HG03175 (cell line): ENCODE data around the gene TMEM109.

ENCODE experiments used
- ATAC-seq: cut with Tn5 transposase; IDR thresholded peaks from one replicate; pipeline ENCODE4 v1.9.1; 2021; ENCODE audit warnings: mild to moderate bottlenecking, moderate library complexity; ENCODE audit not compliant: unreplicated experiment

TMEM109 gene

DNA sequence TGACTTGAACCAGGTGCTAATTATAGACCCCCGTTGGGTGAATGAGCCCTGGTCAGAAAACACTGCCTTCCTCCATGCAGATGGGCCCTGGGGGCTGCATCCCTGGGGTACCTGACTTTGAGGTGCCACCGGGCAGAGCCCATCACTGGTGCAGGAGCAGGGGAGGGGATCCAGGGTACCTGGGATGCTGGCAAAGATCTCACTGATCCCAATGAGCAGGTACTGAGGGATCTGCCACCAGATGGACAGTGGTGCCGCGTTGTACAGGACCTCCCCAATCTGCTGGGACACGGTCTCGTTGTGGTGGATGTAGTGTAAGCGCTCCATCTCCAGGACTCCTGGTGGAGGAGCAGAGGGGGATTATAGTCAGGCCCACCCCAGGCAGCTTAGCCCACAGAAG, 25.3 kb downstream of the TMEM109 start:
- ATAC-seq = no peak

DNA sequence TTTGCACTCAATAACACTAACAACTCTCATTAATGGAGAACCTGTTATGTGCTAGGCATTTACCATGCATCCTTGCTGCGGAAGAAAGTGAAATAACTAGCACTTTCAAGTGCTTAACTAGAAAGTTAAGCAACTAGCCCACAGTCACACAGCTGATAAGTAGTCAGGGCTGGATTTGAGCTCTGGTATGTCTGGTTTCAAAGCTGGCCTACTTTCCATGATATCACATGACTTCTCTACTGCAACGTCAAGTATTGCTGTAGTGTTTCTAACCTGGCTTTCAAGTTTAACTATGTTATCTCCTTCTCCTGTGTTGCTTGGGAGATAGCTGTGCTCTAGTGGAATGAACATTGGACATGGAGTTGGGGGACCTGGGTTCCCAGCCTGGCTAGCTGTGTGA, 25.9 kb downstream of the TMEM109 start:
- no peak for ATAC-seq

DNA sequence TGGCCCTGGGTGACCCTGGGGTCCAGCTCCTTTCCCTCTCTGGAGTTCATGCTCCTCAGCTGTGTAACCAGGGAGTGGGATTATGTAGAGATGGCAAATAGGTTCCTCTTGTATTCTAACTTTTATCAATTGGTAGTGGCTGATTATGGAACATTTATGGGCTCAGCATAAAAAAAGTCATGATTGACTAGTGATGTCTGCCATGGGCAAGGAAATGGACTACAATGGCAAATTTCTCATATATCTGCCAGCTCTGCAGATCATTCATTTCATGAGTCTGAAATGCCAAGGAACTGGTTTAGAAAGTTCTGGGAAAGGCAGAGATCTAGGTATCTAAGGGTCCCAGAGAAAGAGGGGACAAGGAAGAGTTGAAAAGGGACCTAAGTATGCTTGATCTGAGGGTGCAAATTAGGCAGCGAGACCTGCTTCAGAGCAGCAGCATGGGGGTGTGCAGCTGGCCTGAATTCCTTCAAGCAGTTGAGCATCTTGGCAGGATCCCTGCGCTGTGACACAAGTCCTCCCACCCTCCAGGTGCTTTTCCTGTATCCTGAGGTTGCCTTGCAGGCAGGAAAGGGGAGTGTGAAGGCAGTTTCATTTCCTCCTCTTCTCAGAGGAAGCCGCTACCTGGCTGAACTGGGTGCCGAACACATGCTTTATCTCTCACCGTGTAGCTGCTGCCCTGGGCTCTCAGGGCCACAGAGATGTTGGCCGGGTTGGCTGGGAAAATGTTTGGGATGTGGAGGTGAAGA, 27.6 kb downstream of the TMEM109 start:
- ATAC-seq = no peak

GRCh38 chr11:60942219-60942618, 28.3 kb downstream of the TMEM109 start:
- ATAC-seq = no peak

- no peak for ATAC-seq
Observed at GRCh38 chr11:60942970-60943565, 29.1 kb downstream of the TMEM109 start.

DNA sequence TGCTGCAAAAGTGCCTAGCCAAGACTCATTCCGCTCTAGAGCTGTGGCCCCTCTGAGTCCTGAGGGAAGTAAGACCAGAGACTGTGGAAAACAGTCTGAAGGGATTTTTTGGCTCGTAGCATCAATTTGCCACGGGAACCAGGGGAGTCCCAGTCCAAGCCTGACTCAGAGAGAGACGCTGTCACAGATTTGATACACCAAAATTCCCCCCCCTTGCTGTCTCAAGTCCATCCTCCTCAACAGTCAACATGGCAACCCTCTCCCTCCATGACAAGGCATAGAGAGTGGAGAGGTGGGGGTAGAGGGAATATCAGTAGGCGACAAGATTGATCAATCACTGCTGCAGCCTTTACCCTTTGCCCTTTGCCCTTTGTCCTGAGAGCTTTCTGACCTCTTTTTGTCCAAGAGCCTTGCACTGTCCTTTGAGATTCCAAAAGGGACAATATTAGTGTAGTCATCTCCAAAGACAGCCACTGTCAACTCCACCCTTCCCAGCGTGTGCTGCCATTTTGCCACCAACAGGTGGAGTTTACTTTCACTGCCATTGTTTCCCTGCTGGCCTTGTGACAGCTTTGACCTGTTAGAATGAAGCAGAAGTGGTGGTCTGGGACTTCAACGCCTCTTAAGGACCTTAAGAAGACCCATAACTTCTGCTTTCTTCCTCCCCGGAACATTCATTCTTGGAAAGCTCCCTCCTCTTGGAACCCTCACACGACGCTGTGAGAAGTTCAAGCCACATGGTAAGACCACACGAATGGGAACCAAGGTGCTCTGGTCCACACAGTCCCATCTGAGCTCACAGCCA, 30.7 kb downstream of the TMEM109 start:
- ATAC-seq = no peak

- ATAC-seq = no peak
Observed at GRCh38 chr11:60945295-60945667, 31.3 kb downstream of the TMEM109 start.

DNA sequence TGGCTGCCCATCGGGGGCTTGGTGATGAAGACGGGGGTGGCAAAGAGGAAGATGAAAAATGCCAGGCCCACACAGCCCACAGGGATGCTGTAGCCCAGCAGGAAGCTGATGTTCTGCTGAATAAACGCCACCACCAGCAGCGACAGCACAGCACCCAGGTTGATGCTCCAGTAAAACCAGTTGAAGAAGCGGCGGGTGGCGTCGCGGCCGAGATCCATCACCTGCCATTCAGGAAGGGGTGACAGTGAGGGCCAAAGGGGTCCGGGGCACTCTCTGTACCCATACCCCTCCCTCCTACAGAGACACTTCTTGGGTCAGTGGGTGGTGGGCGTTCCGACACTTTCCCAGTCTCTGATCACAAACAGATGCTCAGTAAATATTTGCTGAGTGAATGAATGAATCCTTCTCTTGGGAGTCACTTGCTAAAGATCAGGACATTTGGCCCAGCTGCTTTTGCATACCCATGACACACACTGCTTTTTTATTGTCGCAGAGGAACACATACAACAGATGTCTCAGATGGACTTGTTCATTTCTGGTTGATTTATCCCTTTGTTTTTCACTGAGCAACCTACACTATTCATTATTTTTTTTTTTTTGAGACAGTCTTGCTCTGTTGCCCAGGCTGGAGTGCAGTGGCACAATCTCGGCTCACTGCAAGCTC, 32.8 kb downstream of the TMEM109 start:
- no peak for ATAC-seq

GRCh38 chr11:60947700-60948099, 33.7 kb downstream of the TMEM109 start:
- ATAC-seq = no peak

- no peak for ATAC-seq
Observed at GRCh38 chr11:60948250-60948649, 34.3 kb downstream of the TMEM109 start.

GRCh38 chr11:60950024-60950423, 36.1 kb downstream of the TMEM109 start:
- no peak for ATAC-seq

DNA sequence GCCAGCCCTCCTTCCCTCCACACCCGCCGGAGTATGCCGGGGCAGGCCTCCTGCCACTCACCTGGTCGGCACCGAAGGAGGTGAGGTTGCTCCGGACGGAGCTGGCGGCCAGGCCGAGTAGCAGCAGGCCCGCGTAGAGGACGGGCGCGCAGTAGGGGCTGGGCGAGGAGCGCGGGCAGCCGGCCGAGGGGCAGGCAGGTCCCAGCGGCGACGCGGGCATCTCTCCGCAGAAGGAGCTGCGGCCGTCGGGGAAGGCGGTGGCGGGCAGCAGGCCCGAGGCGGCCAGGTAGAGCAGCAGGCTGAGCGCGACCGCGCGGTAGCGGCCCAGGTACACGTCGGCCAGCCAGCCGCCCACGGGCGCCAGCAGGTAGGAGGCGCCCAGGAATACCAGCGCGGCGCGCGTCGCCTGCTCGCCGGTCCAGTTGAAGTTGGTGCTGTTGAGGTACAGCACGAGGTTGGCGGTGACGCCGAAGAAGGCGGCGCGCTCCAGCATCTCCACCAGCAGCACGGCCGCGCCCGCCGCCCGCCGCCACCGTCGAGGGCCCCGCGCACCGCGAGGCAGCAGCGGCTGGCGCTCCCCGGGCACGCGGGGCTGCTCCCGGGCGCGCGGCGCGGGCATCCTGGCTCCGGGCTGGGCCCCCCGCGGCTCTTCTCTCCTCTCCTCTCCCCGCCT, 37.1 kb downstream of the TMEM109 start:
- peak; percentile 25 for ATAC-seq

DNA sequence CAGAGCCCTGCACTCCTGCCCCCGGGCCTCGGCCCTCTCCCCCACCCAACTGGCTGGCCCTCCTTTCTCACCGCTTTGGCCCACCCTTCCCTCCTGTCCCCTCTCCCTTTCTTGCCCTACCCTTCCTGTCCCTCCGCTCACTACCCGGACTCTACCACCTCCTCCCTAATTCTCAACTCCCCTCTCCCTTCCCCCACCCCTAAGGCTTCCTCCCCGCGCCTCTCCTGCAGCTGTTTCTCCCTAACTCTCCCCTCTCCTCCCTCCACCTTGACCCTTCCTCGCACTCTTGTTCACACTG, 37.6 kb downstream of the TMEM109 start:
- no peak for ATAC-seq

GRCh38 chr11:60951904-60952741, 38.2 kb downstream of the TMEM109 start, which contains the start of gene SLC15A3:
TSS of gene SLC15A3 (minus strand) at chr11:60952176. CDS start at chr11:60951551, 625 bp downstream.
- peak; percentile 83 for ATAC-seq

DNA sequence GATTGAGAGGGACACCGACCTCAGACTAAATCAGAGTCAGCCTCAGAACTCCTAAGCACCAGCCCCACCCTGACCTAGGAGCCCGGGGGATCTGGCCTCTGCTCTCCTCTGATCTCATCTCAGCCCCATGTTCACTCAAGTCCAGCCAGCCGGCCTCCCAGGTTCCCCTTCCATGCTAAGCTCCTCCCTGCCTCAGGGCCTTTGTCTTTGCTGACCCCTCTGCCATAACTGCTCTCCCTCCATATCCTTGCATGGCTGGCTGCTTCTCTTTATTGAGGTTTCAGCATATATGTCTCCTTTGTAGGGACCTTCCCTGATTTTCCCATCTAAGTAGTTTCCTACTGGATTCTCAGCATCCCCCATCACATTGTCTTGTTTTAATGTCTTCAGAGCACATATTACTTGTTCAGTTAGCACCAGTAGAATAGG, 38.8 kb downstream of the TMEM109 start:
- no peak for ATAC-seq

DNA sequence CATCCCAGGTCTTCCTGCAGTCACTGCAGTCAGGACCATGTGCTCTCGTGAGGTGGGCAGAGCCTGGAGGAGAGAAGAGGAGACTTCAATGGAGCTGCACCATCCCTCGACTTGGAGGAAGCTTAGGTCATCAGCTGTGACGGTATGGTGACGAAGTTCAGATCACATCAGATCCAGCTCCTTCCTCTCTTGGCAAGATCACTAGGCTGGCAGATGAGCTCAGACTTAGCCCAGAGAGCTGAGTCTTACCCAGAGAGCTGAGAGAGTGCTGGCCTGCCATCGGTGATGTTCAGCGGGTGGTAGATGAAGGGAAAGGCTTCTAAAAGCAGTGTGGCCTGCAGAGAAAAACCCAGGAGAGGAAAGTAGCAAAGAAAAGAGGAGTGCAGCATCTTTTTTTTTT, 39.8 kb downstream of the TMEM109 start:
- ATAC-seq = no peak

GRCh38 chr11:60954421-60954820, 40.5 kb downstream of the TMEM109 start:
- no peak for ATAC-seq

DNA sequence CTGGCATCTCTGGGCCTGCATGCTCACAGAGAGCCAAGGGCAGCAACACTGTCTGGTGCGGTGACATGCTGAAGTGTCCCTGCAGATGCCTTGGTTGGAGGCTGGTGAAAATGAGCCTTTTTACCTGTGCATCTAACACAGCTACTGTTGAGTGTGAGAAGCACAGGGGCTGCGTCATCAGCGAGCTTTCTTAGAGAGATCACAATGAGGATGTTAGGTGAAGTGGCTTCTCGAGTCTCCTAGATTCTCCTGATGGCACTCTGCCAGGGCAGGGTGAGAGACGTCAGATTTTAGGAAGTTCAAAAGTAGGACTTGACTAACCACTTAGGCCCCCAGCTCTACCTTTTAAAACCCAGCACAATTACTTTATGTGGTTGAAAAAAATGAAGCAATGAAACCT, 41.6 kb downstream of the TMEM109 start:
- ATAC-seq = no peak

DNA sequence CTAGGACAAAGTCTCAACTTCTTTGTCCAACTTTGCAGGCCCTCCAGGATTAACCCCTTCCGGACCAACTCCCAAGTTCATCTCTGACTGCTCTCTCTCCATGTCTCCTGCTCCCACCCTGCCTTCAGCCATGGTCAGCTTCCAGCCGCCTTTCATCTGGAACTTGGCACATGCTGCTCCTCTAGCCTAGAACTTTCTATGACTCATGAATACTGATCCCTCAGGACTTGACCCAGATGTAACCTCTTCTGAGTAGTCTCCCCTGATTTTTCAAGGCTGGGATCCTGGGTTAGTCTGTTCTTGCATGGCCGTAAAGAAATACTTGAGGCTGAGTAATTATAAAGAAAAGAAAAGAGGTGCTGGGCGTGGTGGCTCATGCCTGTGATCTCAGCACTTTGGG, 43.2 kb downstream of the TMEM109 start:
- ATAC-seq = no peak

GRCh38 chr11:60959431-60959830, 45.5 kb downstream of the TMEM109 start:
- no peak for ATAC-seq
